Chondrocyte (in vitro differentiated cells): ENCODE results near the gene KMT2E. TPM values are rescaled to one million over a fixed set of nuclear protein-coding genes. Genes with fewer than 3 reads are reported as not detected.

Experiments
- DNase-seq: peaks from one replicate; pipeline ENCODE4 v3.0.0; 2021; ENCODE audit warnings: mixed read lengths, low spot score
- H3K27ac Mint-ChIP-seq: one replicate; pipeline ENCODE4 v1.8.0; 2021; ENCODE audit warnings: mild to moderate bottlenecking, moderate library complexity, mixed read lengths; ENCODE audit not compliant: unreplicated experiment
- H3K27me3 Mint-ChIP-seq: 2 replicates; pipeline ENCODE4 v1.8.0; 2021; ENCODE audit warnings: low read depth, mixed read lengths
- H3K36me3 Mint-ChIP-seq: 2 replicates; pipeline ENCODE4 v1.8.0; 2021; ENCODE audit warnings: low read depth, mixed read lengths
- H3K4me1 Mint-ChIP-seq: 2 replicates; pipeline ENCODE4 v1.8.0; 2021; ENCODE audit warnings: low read depth, mild to moderate bottlenecking, mixed read lengths
- H3K4me3 Mint-ChIP-seq: one replicate; pipeline ENCODE4 v1.8.0; 2021; ENCODE audit warnings: mild to moderate bottlenecking, moderate library complexity, mixed read lengths; ENCODE audit not compliant: unreplicated experiment
- H3K9me3 Mint-ChIP-seq: 2 replicates; pipeline ENCODE4 v1.8.0; 2021; ENCODE audit warnings: low read depth, mixed read lengths
- CTCF ChIP-seq: fragments of 200-600 bp; sonication (generic); IDR thresholded peaks from 2 replicates; pipeline ENCODE4 v1.5.0; 2021; ENCODE audit warnings: antibody characterized with exemption, mild to moderate bottlenecking, moderate library complexity
- total RNA-seq: library from RNA; stranded (reverse); gene quantifications from 3 replicates; pipeline ENCODE4 v1.2.1, GENCODE V29; 2021

Gene KMT2E
- total RNA-seq, 1 donor from 2014 or later = 63.1 TPM

- H3K4me1 Mint-ChIP-seq = peaks cover 8% of the 10 kb centered on the region
- H3K4me3 Mint-ChIP-seq = no peak overlapping the region
- H3K9me3 Mint-ChIP-seq = no peaks in the 10 kb centered on the region
- no peak for TF ChIP-seq CTCF
- DNase-seq = no peak
- no peaks in the 10 kb centered on the region for H3K27me3 Mint-ChIP-seq
- no peak overlapping the region for H3K27ac Mint-ChIP-seq
- H3K36me3 Mint-ChIP-seq = peaks cover 7% of the 10 kb centered on the region
Measured at GRCh38 chr7:105131033-105131656, 117.1 kb downstream of the KMT2E start.

GRCh38 chr7:105131890-105132289 is 117.9 kb downstream of the KMT2E start:
- H3K9me3 Mint-ChIP-seq = no peaks in the 10 kb centered on the region
- H3K36me3 Mint-ChIP-seq = peaks cover 4% of the 10 kb centered on the region
- no peak overlapping the region for H3K27ac Mint-ChIP-seq
- TF ChIP-seq CTCF = no peak
- H3K4me3 Mint-ChIP-seq = no peak overlapping the region
- H3K4me1 Mint-ChIP-seq = peaks cover 5% of the 10 kb centered on the region
- no peaks in the 10 kb centered on the region for H3K27me3 Mint-ChIP-seq
- DNase-seq = no peak

- no peak for TF ChIP-seq CTCF
- Mint-ChIP-seq H3K27me3 (no peaks in the 10 kb centered on the region), H3K4me1 (peaks cover 3% of the 10 kb centered on the region), H3K4me3 (no peak overlapping the region), H3K36me3 (peaks cover 4% of the 10 kb centered on the region), H3K27ac (no peak overlapping the region), H3K9me3 (no peaks in the 10 kb centered on the region)
- no peak for DNase-seq
Measured at GRCh38 chr7:105132335-105132734, 118.3 kb downstream of the KMT2E start.

GRCh38 chr7:105132835-105133234 is 118.8 kb downstream of the KMT2E start:
- Mint-ChIP-seq H3K36me3 (peaks cover 4% of the 10 kb centered on the region), H3K27me3 (no peaks in the 10 kb centered on the region), H3K4me1 (peaks cover 3% of the 10 kb centered on the region), H3K4me3 (no peak overlapping the region), H3K9me3 (no peaks in the 10 kb centered on the region), H3K27ac (no peak overlapping the region)
- TF ChIP-seq CTCF = no peak
- DNase-seq = no peak

- peaks cover 8% of the 10 kb centered on the region for H3K36me3 Mint-ChIP-seq
- TF ChIP-seq CTCF = no peak
- peak overlapping the region; percentile 6 for H3K27ac Mint-ChIP-seq
- H3K4me1 Mint-ChIP-seq = peaks cover 3% of the 10 kb centered on the region
- no peak for DNase-seq
- H3K4me3 Mint-ChIP-seq = no peak overlapping the region
- no peaks in the 10 kb centered on the region for H3K9me3 Mint-ChIP-seq
- H3K27me3 Mint-ChIP-seq = no peaks in the 10 kb centered on the region
Measured at GRCh38 chr7:105133358-105133757, 119.4 kb downstream of the KMT2E start.
